HG03103 (cell line): ENCODE data around the gene DHCR24.

Source experiments
- ATAC-seq: cut with Tn5 transposase; IDR thresholded peaks from one replicate; pipeline ENCODE4 v1.9.1; 2021; ENCODE audit warnings: low read depth; ENCODE audit not compliant: unreplicated experiment

Gene DHCR24

GRCh38 chr1:54866801-54867716 lies 19.9 kb downstream of the DHCR24 start:
- ATAC-seq: no peak

- ATAC-seq: no peak
These were observed 21.5 kb downstream of the DHCR24 start for GRCh38 chr1:54865238-54866073.

GRCh38 chr1:54864460-54865208 lies 22.4 kb downstream of the DHCR24 start:
- ATAC-seq: no peak

- no peak for ATAC-seq
These were observed 23.7 kb downstream of the DHCR24 start for GRCh38 chr1:54863267-54863665.

GRCh38 chr1:54861070-54861761 lies 25.8 kb downstream of the DHCR24 start:
- no peak for ATAC-seq

GRCh38 chr1:54859700-54860391 lies 27.1 kb downstream of the DHCR24 start:
- ATAC-seq: no peak

GRCh38 chr1:54857746-54858561 lies 29.0 kb downstream of the DHCR24 start:
- ATAC-seq: no peak

GRCh38 chr1:54857141-54857540 lies 29.9 kb downstream of the DHCR24 start:
- ATAC-seq: no peak

- no peak for ATAC-seq
These were observed 32.5 kb downstream of the DHCR24 start for GRCh38 chr1:54854381-54855020.

GRCh38 chr1:54853793-54854370 lies 33.1 kb downstream of the DHCR24 start:
- no peak for ATAC-seq

GRCh38 chr1:54853096-54853792 lies 33.8 kb downstream of the DHCR24 start:
- ATAC-seq: no peak

GRCh38 chr1:54851936-54852524 lies 35.0 kb downstream of the DHCR24 start:
- no peak for ATAC-seq

GRCh38 chr1:54851406-54851805 lies 35.6 kb downstream of the DHCR24 start:
- ATAC-seq: no peak

- ATAC-seq: no peak
These were observed 36.3 kb downstream of the DHCR24 start for GRCh38 chr1:54850737-54851136.

- no peak for ATAC-seq
These were observed 36.8 kb downstream of the DHCR24 start for GRCh38 chr1:54850069-54850730.

GRCh38 chr1:54849219-54850068 lies 37.6 kb downstream of the DHCR24 start:
- ATAC-seq: no peak
